Activated T-cell treated with anti-CD3 and anti-CD28 coated beads, Interleukin-2, amount 50 U/mL, for 72 hours (primary cell): ENCODE measurements around the gene LTA. TPM values are rescaled to one million over a fixed set of nuclear protein-coding genes. Genes with fewer than 3 reads are reported as not detected.

Source experiments
- ATAC-seq, 2 donors: fragments of 150-1000 bp; cut with Tn5 transposase; replicated peaks in 1 of 2; 2 replicates each; pipeline ENCODE4 v1.10.0; 2021; ENCODE audit warnings: moderate library complexity in 2 of 2, mild to moderate bottlenecking in 1 of 2
- DNase-seq, 2 donors: peaks; one replicate each; pipeline ENCODE4 v3.0.0; 2021 to 2022; ENCODE audit warnings: mixed read lengths in 1 of 2
- H3K27ac Mint-ChIP-seq: one replicate; pipeline ENCODE4 v1.8.0; 2022; ENCODE audit warnings: mild to moderate bottlenecking, moderate library complexity, mixed read lengths
- H3K27me3 Mint-ChIP-seq: one replicate; pipeline ENCODE4 v1.8.0; 2022; ENCODE audit warnings: low read depth, mixed read lengths
- H3K36me3 Mint-ChIP-seq, 2 donors: one replicate each; pipeline ENCODE4 v1.8.0; 2022; ENCODE audit warnings: mixed read lengths in 2 of 2, mild to moderate bottlenecking in 1 of 2; ENCODE audit not compliant: insufficient read depth in 2 of 2
- H3K4me1 Mint-ChIP-seq: one replicate; pipeline ENCODE4 v1.8.0; 2022; ENCODE audit warnings: low read depth, mixed read lengths
- H3K4me3 Mint-ChIP-seq, 2 donors: one replicate each; pipeline ENCODE4 v1.8.0; 2022; ENCODE audit warnings: mild to moderate bottlenecking in 2 of 2, mixed read lengths in 2 of 2, moderate library complexity in 2 of 2
- H3K9me3 Mint-ChIP-seq, 2 donors: one replicate each; pipeline ENCODE4 v1.8.0; 2022; ENCODE audit warnings: mixed read lengths in 2 of 2
- total RNA-seq, 2 donors: library from RNA; stranded (reverse); gene quantifications; one replicate each; pipeline ENCODE4 v1.2.3, GENCODE V29; 2022

LTA gene
- total RNA-seq, 2 donors from 2014 or later = 77.2 to 110 TPM

- DNase-seq = no peak
- H3K4me1 Mint-ChIP-seq = peaks cover 53% of the 10 kb centered on the region
- peak overlapping the region; percentile 55 for H3K27ac Mint-ChIP-seq
- ATAC-seq = no peak
- peaks cover 33 to 65% of the 10 kb centered on the region in 2 donors for H3K36me3 Mint-ChIP-seq
- H3K27me3 Mint-ChIP-seq = no peaks in the 10 kb centered on the region
- H3K9me3 Mint-ChIP-seq = no peaks in the 10 kb centered on the region
- no peak overlapping the region for H3K4me3 Mint-ChIP-seq
Measured at GRCh38 chr6:31534011-31534410, 38.1 kb upstream of the LTA start.

DNA sequence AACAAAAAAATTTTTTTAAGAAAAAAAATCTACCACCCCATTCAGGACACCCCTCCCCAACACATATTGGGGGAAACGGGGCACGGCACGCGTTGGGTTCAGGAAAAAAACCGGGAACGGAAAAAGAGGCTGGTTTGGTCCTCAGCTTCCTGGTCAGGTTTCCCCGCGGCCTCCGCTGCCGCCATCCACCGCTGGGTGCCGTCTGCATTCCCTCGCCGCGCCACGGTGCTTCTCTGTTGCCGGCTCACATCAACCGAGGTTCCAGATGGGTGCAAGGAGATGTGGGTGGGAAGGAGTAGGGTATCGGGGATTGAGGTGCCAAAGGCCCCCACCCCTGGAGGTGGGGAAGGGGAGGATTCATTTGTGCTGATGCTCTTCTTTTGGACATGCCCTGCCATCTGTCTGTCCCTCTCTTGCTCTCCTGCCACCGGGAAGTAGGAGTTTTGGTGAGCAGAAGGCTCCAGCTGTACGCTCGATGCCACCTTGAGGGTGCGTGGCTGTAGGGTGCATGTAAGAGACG, 37.5 kb upstream of the LTA start:
- ATAC-seq (no peak), DNase-seq (no peak)
- H3K27me3 Mint-ChIP-seq = no peaks in the 10 kb centered on the region
- peaks cover 59% of the 10 kb centered on the region for H3K4me1 Mint-ChIP-seq
- H3K4me3 Mint-ChIP-seq = no peak overlapping the region
- H3K36me3 Mint-ChIP-seq = peaks cover 39 to 71% of the 10 kb centered on the region in 2 donors
- no peaks in the 10 kb centered on the region for H3K9me3 Mint-ChIP-seq
- H3K27ac Mint-ChIP-seq = no peak overlapping the region

DNA sequence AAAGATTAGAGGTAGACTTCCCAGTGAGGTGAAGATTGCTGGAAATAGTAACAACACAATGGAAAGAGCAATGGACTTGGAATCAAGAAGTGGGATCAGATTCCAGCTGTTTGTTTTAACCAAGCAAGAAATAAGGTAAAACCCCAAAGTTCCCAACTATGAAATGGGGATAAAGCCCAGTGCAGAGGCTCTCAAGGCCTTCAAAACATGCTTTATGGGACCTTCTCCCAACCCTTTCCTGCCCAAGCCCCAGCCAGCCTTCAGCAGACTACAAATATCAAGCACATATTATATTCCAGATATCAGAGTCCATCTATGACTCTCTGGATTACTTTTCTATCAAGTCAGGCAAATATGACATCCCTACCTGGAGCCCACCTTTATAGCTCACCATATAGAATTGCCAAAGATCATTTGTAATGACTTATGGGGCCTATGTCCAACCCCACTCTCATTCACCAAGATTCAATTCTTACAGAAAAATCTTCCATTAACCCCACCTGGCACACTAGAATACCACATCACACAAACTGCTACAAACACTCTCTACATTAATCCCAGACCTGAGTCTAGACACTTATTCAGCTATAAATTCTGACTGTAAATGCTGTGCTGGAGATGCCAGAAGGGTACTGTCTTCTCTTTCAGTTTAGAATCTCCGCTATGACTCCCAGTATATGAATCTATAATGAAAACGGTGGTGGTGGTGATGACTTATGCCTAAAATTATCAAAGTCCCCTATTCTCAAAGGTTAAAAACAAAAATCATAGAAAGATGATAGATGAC, 36.4 kb upstream of the LTA start:
- Mint-ChIP-seq H3K27me3 (no peaks in the 10 kb centered on the region), H3K27ac (peak overlapping the region; percentile 9), H3K36me3 (peaks cover 41 to 71% of the 10 kb centered on the region in 2 donors), H3K4me3 (peak overlapping the region in 1 of 2 donors; percentile 0), H3K9me3 (no peaks in the 10 kb centered on the region), H3K4me1 (peaks cover 69% of the 10 kb centered on the region)
- DNase-seq (no peak), ATAC-seq (peak in 1 of 2 donors; percentile 11)

GRCh38 chr6:31538805-31539400, 33.2 kb upstream of the LTA start:
- peak overlapping the region; percentile 83 to 99 for H3K4me3 Mint-ChIP-seq
- no peaks in the 10 kb centered on the region for H3K27me3 Mint-ChIP-seq
- H3K9me3 Mint-ChIP-seq = no peaks in the 10 kb centered on the region
- ATAC-seq (no peak), DNase-seq (no peak)
- peaks cover 41 to 70% of the 10 kb centered on the region in 2 donors for H3K36me3 Mint-ChIP-seq
- H3K4me1 Mint-ChIP-seq = peaks cover 56% of the 10 kb centered on the region
- H3K27ac Mint-ChIP-seq = peak overlapping the region; percentile 96

- ATAC-seq = no peak
Measured at GRCh38 chr6:31540640-31541039, 31.4 kb upstream of the LTA start.

DNA sequence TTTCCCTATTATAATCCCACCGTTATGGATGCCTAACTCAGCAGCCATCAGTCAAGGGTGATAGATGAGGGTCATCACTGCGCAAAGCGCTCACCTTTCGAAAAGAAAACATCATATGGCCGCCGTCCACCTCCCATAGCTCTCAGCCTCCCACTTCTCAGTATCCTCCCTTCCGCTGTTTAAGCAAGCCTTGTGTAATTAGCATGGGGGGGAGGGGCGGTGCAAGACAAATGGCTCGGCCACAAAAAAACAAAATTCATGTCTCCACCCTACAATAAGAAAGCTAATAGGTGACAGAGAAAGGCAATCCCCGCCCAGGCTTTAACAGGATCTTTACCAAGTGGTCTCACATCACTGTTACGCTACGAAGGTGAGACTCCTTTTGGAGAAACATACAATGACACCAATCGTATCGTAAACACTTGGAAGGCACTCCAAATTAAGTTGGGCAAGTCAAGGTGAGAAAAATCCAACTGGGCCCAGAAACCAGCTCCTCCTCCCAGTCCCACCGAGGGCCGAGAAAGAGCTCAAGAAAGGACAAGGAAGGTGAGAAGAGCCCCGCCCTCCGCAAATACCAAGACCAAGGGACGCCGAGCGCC, 30.9 kb upstream of the LTA start:
- Mint-ChIP-seq H3K27me3 (no peaks in the 10 kb centered on the region), H3K4me3 (peak overlapping the region; percentile 83 to 99), H3K9me3 (no peaks in the 10 kb centered on the region), H3K4me1 (peaks cover 48% of the 10 kb centered on the region), H3K36me3 (peaks cover 32 to 48% of the 10 kb centered on the region in 2 donors), H3K27ac (peak overlapping the region; percentile 96)
- ATAC-seq = peak; percentile 8 to 12
- DNase-seq = peak; percentile 60 to 70

More at GRCh38 chr6:31540640-31541039, 31.4 kb upstream of the LTA start:
- H3K27me3 Mint-ChIP-seq = no peaks in the 10 kb centered on the region
- H3K4me1 Mint-ChIP-seq = peaks cover 48% of the 10 kb centered on the region
- peak overlapping the region; percentile 83 to 99 for H3K4me3 Mint-ChIP-seq
- H3K36me3 Mint-ChIP-seq = peaks cover 34 to 53% of the 10 kb centered on the region in 2 donors
- no peak for DNase-seq
- H3K27ac Mint-ChIP-seq = peak overlapping the region; percentile 96
- no peaks in the 10 kb centered on the region for H3K9me3 Mint-ChIP-seq

GRCh38 chr6:31541658-31542521, 30.2 kb upstream of the LTA start, which contains the start of gene DDX39B:
DDX39B (minus strand) TSS chr6:31542003; CDS start chr6:31540532, 1,471 bp downstream.
- Mint-ChIP-seq H3K36me3 (peaks cover 32 to 40% of the 10 kb centered on the region in 2 donors), H3K4me1 (peaks cover 49% of the 10 kb centered on the region), H3K4me3 (peak within 1 kb of the TSS; percentile 83 to 99), H3K27me3 (no peaks in the 10 kb centered on the region), H3K9me3 (no peaks in the 10 kb centered on the region), H3K27ac (peak within 1 kb of the TSS; percentile 96)
- peak; percentile 79 for ATAC-seq
- DNase-seq = peak; percentile 93 to 96

- Mint-ChIP-seq H3K27ac (no peak overlapping the region), H3K9me3 (no peaks in the 10 kb centered on the region), H3K36me3 (peaks cover 25 to 33% of the 10 kb centered on the region in 2 donors), H3K4me1 (peaks cover 54% of the 10 kb centered on the region), H3K4me3 (no peak overlapping the region), H3K27me3 (no peaks in the 10 kb centered on the region)
- no peak for ATAC-seq
- DNase-seq = no peak
Measured at GRCh38 chr6:31543639-31544038, 28.4 kb upstream of the LTA start.

- Mint-ChIP-seq H3K9me3 (no peaks in the 10 kb centered on the region), H3K4me1 (peaks cover 54% of the 10 kb centered on the region), H3K36me3 (peaks cover 16 to 28% of the 10 kb centered on the region in 2 donors), H3K27ac (no peak overlapping the region), H3K27me3 (no peaks in the 10 kb centered on the region), H3K4me3 (no peak overlapping the region)
- ATAC-seq = no peak
- no peak for DNase-seq
Measured at GRCh38 chr6:31544676-31545075, 27.4 kb upstream of the LTA start.

DNA sequence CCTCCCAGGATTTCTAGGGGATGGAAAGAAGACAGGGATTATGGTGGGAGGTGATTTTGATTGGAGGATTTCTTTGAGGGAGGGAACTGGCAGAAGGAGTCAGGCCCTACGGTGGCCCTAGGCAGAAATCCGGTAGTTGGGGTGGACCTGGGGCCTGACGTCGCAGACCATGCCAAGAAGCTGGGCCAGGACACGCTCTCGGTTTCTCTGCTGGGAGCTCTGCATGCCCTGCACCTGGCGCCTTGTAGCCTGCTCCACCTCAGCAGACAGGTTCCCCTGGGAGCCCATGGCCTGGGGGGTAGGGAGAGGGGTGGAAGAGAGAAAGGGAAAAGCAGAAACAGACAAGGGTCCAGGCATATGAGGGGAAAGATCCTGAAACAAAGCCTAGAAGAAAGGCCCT, 26.8 kb upstream of the LTA start:
- ATAC-seq (no peak), DNase-seq (no peak)
- Mint-ChIP-seq H3K27me3 (no peaks in the 10 kb centered on the region), H3K36me3 (peaks cover 12 to 26% of the 10 kb centered on the region in 2 donors), H3K9me3 (no peaks in the 10 kb centered on the region), H3K27ac (no peak overlapping the region), H3K4me1 (peaks cover 50% of the 10 kb centered on the region), H3K4me3 (peak overlapping the region; percentile 92 to 98)

- H3K27me3 Mint-ChIP-seq = no peaks in the 10 kb centered on the region
- peaks cover 57% of the 10 kb centered on the region for H3K4me1 Mint-ChIP-seq
- H3K36me3 Mint-ChIP-seq = peaks cover 5 to 15% of the 10 kb centered on the region in 2 donors
- H3K9me3 Mint-ChIP-seq = no peaks in the 10 kb centered on the region
- ATAC-seq = peak; percentile 74 to 75
- H3K4me3 Mint-ChIP-seq = peak within 1 kb of the TSS; percentile 92 to 98
- peak; percentile 92 to 93 for DNase-seq
- H3K27ac Mint-ChIP-seq = peak within 1 kb of the TSS; percentile 88
Measured at GRCh38 chr6:31546339-31546957, 25.6 kb upstream of the LTA start, which contains the start of gene ATP6V1G2. ATP6V1G2 (minus strand) TSS chr6:31546608; CDS start chr6:31546559, 49 bp downstream.
